ENCODE results near the gene SUB1.
"Not testable (repeated sequence)": the region's sequence is repeated elsewhere in the genome, so short reads cannot be mapped to it uniquely, and the experiment has no call there.

The SUB1 gene

GRCh38 chr5:32621256-32621655, 35.9 kb downstream of the SUB1 start:
- H3K27ac ChIP-seq, result no peak overlapping the region
- TF ChIP-seq ZFX (IDR thresholded peaks at IDR 0.05) (no peak), CTCF (conservative IDR thresholded peaks at IDR 0.05) (no peak)

- no peak overlapping the region for H3K27ac ChIP-seq
- TF ChIP-seq ZFX (IDR thresholded peaks at IDR 0.05) (no peak), CTCF (conservative IDR thresholded peaks at IDR 0.05) (no peak)
Observed at GRCh38 chr5:32625106-32625505, 39.7 kb downstream of the SUB1 start.

DNA sequence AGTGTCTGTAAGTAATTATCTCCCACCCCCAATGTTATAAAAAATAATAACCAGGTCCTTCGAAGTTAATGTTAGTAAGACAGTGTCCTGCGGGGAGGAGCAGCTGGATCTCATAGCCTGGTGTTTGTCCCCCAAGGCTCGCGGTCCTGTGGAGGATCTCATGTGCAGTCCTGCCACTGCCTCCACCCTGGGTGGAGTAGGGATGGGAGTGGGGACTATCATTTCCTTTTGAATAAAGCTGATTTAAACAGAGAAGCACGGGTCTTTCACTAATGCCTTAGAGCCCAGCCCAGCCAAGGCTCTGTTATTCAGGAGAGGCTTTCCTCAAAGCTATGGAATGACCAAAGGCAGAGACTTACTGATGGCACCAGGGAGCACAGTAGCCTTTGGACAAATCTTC, 40.2 kb downstream of the SUB1 start:
- no peak overlapping the region for H3K27ac ChIP-seq
- TF ChIP-seq ZFX (IDR thresholded peaks at IDR 0.05) (no peak), CTCF (conservative IDR thresholded peaks at IDR 0.05) (no peak)

DNA sequence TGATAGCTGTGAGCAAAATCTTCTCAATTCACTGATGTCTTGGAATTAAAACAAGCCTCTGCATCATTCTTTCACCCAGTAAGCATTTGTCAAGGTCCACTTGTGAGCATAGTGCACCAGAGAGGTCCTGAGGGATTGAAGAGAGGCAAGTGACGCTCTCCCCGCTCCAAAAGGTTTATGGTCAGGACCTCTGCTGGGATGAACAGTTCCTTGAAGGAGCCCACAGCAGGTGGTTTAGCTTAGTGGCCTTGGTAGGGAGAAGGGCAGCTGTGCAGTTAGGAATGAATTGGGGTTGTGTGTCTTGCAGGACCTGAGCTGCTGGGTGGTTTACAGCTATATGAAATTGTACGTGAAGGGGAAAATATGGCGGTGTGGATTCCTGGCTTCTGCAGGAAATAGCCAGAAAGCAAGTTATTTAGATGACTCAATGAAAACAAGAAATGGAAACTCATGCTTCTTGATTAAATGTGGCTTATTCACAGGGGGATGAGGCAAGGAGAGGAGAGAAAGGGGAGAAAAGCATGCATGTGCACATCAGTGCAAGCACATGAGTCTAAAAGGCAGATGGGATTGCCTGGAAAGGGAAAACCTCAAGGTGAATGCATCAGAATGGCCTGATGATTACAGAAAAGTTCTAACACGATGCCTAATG, 42.0 kb downstream of the SUB1 start:
- no peak for TF ChIP-seq ZFX (IDR thresholded peaks at IDR 0.05)
- TF ChIP-seq CTCF (conservative IDR thresholded peaks at IDR 0.05), result no peak
- no peak overlapping the region for H3K27ac ChIP-seq

DNA sequence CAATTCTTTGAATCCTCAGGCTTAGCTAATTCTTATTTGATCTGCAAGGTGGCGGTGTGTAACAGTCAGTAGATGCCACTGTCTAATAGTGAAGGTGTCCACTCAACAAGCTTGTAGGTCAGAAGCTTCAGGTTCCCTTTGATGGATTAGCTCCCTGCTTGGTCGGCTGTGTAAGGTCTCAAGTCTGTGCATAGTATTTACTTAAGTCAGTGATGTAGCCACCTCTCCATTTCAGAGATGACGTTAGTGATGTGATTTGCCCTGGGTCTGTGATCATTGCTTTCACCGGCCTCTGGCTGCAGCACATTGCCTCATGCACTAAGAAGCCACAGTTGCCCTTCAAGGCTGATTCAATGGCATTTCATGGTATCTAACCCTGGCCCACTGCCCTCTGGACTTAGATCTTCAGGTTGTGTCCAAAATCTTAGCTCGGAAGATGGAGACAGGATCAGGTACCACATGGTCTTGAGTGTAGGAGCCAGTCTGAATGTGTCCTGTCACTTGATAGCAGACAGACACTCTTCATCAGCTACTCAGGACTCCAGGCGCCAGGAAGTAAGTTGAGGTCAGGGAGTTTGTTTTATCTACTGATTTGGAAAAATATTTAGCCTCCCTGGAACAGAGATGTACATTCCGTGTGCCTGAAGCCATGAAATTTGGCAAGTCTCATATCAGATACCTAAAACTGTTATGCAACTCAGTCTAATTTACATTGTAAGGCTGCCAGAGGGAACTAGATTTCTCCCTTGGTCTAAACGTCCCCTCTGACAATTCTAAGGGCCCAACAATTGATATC, 42.9 kb downstream of the SUB1 start:
- H3K27ac ChIP-seq, result peak overlapping the region; percentile 9; the same call in 1 of the 2 replicates
- TF ChIP-seq CTCF (conservative IDR thresholded peaks at IDR 0.05), result peak; percentile 56
- TF ChIP-seq ZFX (IDR thresholded peaks at IDR 0.05), result no peak

- TF ChIP-seq ZFX (IDR thresholded peaks at IDR 0.05) (no peak), CTCF (conservative IDR thresholded peaks at IDR 0.05) (no peak)
- no peak overlapping the region for H3K27ac ChIP-seq
Observed at GRCh38 chr5:32630867-32631491, 45.6 kb downstream of the SUB1 start.

DNA sequence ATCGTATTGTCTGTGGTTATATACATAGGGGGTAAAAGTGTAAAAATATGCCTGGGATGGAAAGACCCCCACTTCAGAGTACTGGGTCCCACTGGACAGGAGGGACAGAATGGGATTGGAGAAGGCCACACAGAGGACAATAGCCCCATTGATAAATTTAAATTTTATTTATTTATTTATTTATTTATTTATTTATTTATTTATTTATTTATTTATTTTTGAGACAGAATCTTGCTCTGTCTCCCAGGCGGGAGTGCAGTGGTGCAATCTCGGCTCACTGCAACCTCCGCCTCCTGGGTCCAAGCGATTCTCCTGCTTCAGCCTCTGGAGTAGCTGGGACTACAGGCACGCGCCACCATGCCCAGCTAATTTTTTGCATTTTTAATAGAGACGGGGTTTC, 47.7 kb downstream of the SUB1 start:
- not testable (repeated sequence) for H3K27ac ChIP-seq

Data from C4-2B (cell line).